GM18526 (cell line): Measurements from ENCODE around the gene FOXP1.

Experiments used
- POLR2A ChIP-seq: IDR thresholded peaks from 3 replicates; pipeline ENCODE4 v1.6.1; 2011; ENCODE audit not compliant: insufficient read length; ENCODE audit errors: extremely low read depth

Gene FOXP1

GRCh38 chr3:70977712-70978111 lies 605.8 kb downstream of the FOXP1 start:
- TF ChIP-seq POLR2A: no peak

- no peak for TF ChIP-seq POLR2A
Observed at GRCh38 chr3:70974747-70975146, 608.8 kb downstream of the FOXP1 start.

GRCh38 chr3:70973558-70973957 lies 610.0 kb downstream of the FOXP1 start:
- no peak for TF ChIP-seq POLR2A

- no peak for TF ChIP-seq POLR2A
Observed at GRCh38 chr3:70972855-70973254, 610.7 kb downstream of the FOXP1 start.

GRCh38 chr3:70970952-70971351 lies 612.6 kb downstream of the FOXP1 start:
- TF ChIP-seq POLR2A: no peak

GRCh38 chr3:70970171-70970570 lies 613.4 kb downstream of the FOXP1 start:
- TF ChIP-seq POLR2A: no peak

GRCh38 chr3:70963431-70964275 lies 619.9 kb downstream of the FOXP1 start:
- no peak for TF ChIP-seq POLR2A

GRCh38 chr3:70959506-70960291 lies 623.8 kb downstream of the FOXP1 start:
- TF ChIP-seq POLR2A: no peak

GRCh38 chr3:70952033-70952747 lies 631.3 kb downstream of the FOXP1 start:
- TF ChIP-seq POLR2A: no peak

- no peak for TF ChIP-seq POLR2A
Observed at GRCh38 chr3:70951316-70951715, 632.2 kb downstream of the FOXP1 start.

- TF ChIP-seq POLR2A: no peak
Observed at GRCh38 chr3:70947579-70947978, 635.9 kb downstream of the FOXP1 start.

GRCh38 chr3:70943886-70944285 lies 639.6 kb downstream of the FOXP1 start:
- TF ChIP-seq POLR2A: no peak

- TF ChIP-seq POLR2A: no peak
Observed at GRCh38 chr3:70933105-70933810, 650.3 kb downstream of the FOXP1 start.

GRCh38 chr3:70930066-70930465 lies 653.5 kb downstream of the FOXP1 start:
- no peak for TF ChIP-seq POLR2A

GRCh38 chr3:70927239-70927638 lies 656.3 kb downstream of the FOXP1 start:
- TF ChIP-seq POLR2A: no peak
